Gastroesophageal sphincter (tissue), 3 donors: ENCODE measurements around the gene COMMD9.

Experiments
- POLR2A ChIP-seq, 2 donors: fragments of 450-650 bp; IDR thresholded peaks; one replicate each; pipeline ENCODE4 v1.6.1; 2017; ENCODE audit warnings: antibody characterized with exemption in 2 of 2, mild to moderate bottlenecking in 2 of 2, moderate library complexity in 1 of 2
- POLR2AphosphoS5 ChIP-seq: sonication (generic); formaldehyde crosslinking; IDR thresholded peaks from one replicate; pipeline ENCODE4 v1.6.1; 2017; ENCODE audit warnings: antibody characterized with exemption
- TF ChIP-seq, protein P1 (sequence below), 4 experiments: fragments of 200-600 bp in 2 of 4; fragments of 450-650 bp in 2 of 4; sonication (generic) in 1 of 4; IDR thresholded peaks; one replicate each; pipeline ENCODE4 v1.5.1; 2017 to 2019; ENCODE audit warnings: antibody characterized with exemption in 4 of 4, mild to moderate bottlenecking in 2 of 4, moderate library complexity in 2 of 4

DNA sequence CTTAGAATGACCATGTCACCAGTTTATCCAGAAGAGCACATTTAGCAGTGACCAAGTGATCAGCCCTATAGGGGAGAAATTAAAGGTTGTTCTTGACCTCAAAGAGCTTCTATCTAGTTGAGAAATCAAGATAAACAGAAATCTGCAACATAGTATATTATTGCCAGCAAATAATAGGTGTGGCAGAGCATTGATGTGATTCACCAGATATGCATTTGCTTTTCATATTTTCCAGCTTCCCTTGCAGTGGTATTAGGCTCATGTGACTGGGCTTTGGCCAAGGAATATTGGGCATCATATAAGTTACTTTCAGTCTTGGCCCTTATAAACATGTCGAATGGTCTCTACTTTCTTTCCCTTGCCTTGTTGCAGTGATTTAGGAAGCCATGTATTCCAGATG, 34.5 kb downstream of the COMMD9 start:
- TF ChIP-seq, protein P1, sequence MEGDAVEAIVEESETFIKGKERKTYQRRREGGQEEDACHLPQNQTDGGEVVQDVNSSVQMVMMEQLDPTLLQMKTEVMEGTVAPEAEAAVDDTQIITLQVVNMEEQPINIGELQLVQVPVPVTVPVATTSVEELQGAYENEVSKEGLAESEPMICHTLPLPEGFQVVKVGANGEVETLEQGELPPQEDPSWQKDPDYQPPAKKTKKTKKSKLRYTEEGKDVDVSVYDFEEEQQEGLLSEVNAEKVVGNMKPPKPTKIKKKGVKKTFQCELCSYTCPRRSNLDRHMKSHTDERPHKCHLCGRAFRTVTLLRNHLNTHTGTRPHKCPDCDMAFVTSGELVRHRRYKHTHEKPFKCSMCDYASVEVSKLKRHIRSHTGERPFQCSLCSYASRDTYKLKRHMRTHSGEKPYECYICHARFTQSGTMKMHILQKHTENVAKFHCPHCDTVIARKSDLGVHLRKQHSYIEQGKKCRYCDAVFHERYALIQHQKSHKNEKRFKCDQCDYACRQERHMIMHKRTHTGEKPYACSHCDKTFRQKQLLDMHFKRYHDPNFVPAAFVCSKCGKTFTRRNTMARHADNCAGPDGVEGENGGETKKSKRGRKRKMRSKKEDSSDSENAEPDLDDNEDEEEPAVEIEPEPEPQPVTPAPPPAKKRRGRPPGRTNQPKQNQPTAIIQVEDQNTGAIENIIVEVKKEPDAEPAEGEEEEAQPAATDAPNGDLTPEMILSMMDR (IDR thresholded peaks at IDR 0.05), result no peak
- TF ChIP-seq POLR2AphosphoS5 (no peak), POLR2A (IDR thresholded peaks at IDR 0.05) (no peak)
